Colon (tissue), 2 donors: ENCODE data around the gene DCDC2C.
"Not testable (repeated sequence)": the region's sequence is repeated elsewhere in the genome, so short reads cannot be mapped to it uniquely, and the experiment has no call there.

ENCODE experiments used
- FAIRE-seq: peaks from 2 replicates; lab custom pipeline; 2012; peaks lifted over from hg19 to GRCh38; lab: Jason Lieb, UNC
- donor health status: control.
- donor health status: control.

The DCDC2C gene, protein sequence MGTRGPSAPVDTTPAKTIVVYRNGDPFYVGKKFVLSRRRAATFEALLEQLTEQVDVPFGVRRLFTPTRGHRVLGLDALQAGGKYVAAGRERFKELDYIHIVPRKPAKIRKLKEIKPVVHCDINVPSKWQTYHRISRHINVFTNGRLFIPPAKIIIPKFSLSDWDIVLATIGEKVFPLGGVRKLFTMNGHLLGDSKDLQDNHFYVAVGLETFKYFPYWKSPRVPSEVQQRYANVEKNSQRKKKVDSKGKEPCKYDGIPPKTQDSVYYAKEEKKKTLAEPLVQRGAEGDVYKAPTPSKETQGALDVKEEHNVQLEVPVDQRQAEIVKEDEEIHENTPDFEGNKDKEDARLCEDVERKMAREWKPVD

DNA sequence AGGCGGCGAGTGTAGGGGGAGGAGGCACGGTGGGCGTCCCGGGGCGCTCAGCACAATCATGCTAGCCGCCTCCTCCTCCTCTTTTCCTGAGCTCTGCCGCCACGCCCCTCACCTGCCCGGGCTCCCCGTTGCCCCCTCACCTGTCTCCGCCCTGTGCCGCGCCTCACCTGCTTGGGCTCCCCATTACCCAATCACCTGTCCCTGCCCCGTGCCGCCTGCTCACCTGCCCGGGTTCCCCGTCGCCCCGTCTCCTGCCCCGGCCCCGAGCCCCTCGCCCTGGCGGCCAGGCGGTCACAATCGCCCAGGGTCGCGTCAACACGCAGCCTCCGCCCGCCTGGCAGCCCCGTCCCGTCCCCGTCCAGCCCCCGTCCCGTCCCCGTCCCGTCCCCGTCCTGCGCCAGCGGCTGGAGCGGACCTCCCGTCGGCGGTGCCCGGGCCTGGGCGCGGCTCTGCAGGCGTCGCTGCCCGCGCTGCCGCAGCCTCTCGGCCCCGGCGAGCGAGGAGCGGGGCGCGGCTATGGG lies at the start of gene DCDC2C:
TSS of gene DCDC2C (plus strand) at position 340 of the 521 bp plus-strand sequence. CDS start at position 517, 177 bp downstream.
- FAIRE-seq = no peak

DNA sequence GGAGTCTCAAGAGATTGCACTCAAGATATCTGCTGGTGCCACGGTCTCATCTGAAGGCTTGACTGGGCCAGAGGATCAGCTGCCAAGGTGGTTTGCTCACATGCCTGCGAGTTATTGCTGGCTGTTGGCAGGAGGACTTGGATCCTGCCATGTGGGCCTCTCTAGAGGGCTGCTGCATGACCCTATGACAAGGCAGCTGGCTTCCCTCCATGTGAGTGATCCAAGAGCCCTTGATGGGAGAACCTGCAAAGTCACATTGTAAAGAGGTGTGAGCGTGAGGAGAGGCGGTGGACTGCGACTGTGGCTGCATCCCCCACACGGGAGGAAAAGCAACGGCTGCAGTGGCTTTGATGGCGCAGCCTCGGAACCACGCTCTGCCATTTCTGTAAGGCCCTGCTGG lies 49.4 kb upstream of the DCDC2C start:
- FAIRE-seq = no peak

DNA sequence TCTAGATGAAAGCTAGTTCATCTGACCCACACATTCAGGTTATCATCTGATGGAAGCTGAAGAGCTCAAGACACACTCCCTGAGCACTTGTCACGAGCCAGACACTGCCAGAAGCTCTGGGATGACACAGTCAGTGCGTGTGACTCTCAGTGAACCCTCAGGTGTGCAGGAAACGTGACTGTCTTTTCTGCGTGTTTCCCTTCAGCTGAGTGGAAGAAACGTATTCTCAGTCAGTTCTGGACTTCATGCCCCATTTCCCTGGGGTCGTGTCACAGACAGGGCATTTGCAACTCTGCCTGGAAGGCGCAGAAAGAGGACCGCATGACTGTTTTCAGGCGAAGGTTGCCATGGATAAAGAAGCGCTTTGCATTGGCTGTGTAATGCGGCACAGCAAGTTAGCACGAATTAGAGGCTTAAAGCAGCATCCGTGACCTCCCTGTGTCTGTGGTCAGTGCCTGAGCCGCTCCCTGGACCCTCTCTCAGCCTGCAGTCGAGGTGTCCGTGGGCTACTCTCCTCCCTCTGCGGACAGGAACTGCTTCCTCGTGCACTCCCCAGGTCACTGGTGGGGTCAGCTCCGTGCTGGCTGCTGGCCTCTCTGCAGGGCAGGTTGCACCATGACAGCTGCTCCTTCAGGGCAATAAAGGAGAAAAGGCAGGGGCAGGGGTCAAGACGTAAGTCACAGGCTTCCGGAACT lies 48.7 kb upstream of the DCDC2C start:
- FAIRE-seq = no peak

DNA sequence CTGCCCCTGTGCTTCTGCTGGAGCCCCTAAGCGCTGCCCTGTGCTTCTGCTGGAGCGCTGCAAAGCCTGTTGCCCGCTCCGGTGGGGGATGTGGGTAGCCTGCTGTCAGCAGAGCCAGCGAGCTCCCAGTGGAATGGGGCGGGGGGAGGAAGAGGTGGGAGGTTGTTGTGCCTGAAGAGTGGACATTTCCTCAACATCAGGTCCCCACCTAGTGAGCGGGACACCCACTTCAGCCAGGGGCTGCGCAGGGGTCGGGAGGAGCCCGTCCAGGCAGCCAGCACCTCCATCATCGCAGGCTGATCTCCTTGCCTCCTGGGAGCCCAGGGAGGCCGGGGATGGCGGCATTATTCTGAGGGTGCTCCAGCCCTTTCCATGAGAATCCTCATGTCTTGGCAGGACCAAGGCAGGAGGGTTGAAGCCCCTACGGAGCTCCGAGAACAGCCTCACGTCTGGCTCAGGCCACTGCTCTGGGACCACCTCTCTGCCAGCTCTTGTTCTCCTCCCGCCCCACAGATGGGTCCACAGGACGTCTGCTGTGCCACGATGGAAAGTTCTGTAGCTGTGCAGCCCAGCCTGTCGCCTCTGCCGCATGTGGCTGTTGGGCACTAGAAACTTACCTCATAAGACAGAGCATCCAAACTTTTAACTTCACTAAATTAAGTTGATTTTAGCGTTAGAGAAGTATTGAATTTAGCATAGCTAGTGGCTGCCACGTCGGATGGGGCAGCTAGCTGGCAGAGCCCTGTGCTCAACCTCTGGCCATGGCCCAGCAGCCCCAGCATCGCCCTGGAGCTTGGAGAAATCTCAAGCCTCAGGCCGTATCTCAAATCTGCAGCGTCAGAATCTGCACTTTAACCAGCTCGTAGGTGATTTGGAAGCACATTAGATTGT lies 47.3 kb upstream of the DCDC2C start:
- FAIRE-seq = no peak

DNA sequence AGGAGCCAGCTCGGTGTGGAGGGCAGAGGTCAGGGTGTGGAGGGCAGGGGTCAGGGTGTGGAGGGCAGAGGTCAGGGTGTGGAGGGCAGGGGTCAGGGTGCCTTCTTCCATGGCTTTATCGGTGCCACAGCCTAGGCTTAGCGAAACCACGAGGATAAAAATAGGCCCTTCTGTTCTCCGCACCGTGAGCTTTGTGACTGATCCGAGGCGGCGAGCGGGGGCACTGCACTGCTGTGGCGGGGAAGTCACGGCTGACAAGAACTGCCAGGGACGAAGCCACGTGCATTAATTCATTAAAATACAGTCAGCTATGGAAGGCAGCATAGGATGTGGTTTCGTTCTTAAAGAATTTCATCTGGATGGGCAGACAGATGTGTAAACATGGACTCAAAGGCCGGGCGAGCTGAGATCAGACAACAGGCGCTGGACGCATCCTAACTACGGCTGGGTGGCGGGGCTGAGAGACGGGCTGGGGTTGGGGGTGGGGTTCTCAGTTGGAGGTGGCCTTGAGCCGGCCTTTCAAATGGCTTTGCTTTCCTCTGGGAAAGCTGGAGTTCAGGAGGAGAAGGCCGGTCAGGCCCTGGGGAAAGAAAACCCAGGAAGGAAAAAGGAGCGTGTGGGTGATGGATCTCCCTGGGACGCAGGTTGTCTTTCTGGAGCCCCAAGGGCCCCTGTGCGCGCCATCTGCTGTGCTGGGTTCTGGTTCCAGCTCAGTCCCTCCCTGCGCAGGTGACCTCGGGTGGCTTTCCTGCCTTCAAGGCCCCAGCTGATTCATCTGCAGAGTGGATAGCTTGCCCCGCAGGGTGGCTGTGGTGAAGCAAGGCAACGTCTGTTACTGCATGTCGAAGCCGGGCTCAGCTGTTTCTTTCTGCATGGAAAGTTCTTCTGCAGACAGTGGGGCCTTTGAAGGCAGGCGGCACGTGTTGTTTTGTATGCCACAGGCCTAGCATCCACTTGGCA lies 46.3 kb upstream of the DCDC2C start:
- FAIRE-seq = no peak

DNA sequence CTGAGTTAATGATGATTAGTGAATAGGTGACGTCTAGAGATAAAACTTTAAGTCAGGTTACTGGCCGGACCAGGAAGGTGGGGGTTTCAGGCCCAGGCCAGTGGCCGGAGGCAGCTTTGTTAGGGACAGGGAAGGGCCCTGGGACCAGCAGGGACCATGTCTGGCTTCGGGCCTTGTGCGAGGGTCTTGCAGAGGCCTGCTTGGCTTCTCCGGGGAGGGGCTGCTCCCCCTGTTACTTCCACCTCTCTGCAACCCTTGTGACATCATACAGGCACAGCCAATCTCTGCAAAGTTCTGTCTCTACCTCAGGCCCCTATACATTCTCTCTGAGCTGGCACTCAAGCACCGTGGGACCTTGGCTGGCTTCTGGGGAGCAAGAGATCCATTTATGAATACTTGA lies 45.5 kb upstream of the DCDC2C start, which contains the start of gene ALLC:
TSS of gene ALLC (plus strand) at position 320 of the 400 bp plus-strand sequence. CDS start 12,958 bp downstream, outside the sequence.
- FAIRE-seq = no peak

DNA sequence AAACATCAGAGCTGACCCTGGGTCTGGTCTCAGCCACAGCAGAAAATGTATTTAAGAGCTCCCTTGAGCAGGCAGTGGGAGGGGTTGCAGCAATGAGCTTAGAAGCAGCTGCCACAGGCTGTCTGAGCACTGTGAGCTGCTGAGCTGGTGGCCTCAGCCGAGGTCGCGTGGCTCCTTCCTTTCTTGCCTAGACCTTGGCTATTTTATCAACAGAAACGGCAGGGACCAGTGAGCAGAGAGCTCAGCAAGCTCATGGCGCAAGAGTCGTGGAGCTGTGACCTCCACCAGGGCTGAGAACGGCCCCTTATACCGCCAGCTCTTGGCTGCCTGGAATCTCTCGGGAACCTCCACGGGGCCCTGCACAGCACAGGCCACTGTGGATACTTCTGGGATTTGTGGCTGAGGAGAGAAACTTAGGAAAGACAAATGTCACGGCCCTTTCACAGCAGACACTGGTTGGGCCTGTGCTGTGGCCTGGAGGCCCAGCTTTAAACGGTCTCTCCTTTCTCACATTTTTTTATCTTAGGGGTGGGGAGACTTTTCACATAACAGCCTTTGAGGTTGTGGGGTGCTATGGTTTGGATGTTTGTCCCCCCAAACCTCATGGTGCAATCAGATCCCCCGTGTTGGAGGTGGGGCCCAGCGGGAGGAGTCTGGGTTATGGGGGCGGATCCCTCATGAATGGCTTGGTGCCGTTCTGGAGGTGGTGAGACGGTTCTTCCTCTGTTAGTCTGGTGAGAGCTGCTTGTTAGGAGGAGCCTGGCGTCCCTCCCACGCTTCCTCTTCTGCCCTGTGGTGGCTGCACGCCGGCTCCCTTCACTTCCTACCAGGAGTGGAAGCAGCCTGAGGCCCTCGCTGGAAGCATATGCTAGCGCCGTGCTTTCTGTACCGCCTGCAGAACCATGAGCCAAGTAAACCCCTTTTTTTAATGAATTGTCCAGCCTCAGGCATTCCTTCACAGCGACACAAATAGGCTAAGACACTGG lies 43.6 kb upstream of the DCDC2C start:
- FAIRE-seq = no peak

DNA sequence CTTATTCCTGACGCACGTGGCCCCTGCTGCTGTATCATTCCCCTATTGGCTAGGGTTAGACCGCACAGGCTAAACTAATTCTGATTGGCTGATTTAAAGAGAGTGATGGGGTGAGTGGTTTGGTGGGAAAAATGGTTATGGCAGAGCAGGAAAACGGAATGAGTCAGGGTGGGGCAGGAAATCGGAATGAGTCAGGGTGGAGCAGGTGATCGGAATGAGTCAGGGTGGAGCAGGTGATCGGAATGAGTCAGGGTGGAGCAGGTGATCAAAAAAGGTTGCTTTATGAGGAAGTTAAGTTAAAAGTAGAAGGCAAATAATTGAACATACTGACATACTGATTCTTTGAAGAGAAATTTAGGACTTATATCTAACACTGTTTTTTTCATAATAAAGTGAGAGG lies 42.7 kb upstream of the DCDC2C start:
- FAIRE-seq = not testable (repeated sequence)

DNA sequence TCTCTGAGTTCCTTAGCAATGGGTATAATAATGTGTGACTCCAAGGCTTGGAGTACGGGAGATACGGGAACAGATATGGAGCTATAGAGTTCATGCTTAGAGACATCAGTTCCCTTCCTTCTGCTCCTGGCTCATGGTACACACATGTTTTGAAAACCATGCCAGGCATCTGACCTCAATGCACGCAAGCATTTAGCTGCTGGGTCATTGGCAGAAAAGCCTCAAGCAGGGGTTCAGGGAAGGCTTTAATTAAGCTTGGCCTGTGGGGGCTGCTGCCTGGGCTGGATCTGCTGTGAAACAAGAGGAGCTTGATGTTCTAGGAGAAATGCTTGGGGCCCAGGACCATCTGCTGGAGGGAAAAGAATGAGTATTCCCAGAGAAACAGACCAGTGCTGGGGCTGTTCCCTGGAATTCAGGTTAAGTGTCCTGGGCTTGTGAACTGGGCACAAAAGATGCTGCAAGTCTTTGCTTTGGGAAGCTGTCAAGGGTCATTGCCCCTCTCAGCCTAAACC lies 42.2 kb upstream of the DCDC2C start:
- no peak for FAIRE-seq

DNA sequence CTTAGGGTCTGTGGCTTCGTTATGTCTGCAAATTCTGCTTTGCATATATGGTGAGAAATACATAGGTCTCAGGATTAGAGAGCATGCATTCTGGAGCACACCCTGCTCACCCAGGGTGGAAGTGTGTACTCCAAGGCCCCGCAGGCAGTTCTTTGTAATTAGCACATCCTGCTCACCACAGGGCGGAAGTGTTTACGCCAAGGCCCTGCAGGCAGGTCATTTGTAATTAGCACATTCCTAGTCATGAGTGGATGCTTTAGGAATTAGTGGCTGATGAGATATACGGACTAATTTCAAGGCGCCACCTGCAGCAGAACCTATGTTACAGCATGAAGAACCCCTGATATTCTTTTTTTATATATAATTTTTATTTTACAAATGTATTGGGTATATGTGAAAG lies 41.1 kb upstream of the DCDC2C start:
- FAIRE-seq = no peak

DNA sequence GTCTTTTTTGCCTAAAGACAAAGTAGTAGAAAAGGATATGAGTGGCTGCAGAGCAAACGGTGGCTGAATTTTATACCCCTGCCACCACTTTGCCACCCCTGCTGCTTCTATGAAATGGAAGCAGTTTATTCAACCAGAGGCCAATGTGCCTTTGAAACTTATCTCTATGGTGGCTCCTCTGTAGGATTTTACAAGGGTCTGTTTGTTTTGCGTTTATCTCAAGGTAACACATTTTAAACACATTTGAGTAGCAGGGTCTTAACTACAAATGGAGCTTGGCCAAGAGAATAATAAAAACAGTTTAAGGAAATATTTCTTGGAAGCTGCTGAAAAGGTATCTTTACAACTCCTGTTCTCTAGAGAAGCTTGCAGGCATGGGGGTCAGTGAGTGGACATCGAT lies 39.3 kb upstream of the DCDC2C start:
- no peak for FAIRE-seq

DNA sequence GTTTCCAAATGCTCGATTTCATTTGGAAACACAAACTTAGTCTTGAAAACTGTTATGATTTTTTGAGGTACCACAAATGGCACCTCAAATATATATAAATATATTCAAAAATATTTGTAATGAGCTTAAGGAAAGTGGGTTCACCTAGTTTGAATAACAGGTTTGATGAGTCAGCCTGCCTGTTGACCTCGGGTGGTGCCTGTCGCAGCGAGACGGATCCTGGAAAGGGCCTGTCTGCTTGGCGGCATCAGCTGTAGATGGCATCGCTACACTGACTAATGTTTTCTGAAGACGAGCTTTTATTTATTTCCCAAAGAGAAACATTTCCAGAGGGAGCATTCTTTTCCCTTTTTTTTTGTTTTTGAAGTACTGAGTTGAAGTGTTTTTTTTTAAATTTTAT lies 38.5 kb upstream of the DCDC2C start:
- no peak for FAIRE-seq

DNA sequence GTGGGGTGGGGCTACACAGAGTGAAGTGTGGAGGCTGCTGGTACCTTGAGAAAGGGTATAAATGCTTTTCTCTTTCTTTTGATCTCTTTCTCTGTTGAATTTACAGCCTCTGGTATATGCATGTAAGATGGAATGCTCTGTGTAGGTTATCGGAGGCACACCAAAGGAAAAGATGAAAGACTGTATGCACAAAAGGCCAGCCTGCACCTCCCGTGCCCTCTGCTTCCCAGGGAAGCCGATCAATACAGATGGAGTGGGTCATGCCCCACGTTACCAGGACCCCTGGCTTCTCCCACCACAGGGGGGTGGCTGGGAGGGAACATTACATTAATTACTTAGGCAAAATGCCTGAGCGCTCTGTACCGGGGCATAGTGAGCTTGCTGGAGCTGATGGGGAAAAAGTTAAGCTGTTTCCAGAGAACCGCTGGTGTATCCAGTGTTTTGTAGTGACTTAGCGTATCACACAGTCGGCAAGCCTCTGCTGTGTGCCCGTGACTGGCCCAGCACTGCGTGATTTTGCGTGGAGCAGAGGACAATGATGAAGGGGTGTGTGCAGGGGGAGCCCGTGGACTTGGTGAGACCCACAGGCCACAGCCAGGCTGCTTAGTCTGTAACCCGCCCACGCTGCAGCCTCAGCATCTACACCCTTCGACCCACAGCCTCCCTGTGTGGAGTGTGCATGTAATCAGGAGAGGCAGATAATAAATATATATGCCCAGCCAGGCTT lies 37.3 kb upstream of the DCDC2C start:
- FAIRE-seq = no peak

DNA sequence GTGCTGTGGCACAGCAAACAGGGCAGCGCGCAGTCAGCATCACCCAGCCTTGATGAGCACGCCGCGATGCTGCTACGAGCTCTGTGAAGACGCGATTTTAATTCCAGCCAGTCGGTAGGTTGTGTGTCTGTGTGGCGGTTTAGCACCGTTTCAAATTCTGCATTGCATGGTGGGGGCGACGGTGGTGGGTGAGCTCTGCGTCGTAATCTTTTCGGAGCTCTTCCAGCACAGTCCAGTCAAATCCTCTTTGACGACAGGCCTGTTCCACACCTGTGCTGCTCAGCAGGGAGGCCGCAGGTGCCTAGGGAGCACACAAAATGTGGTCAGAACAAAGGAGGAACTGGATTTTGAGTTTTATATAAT lies 36.8 kb upstream of the DCDC2C start:
- no peak for FAIRE-seq

DNA sequence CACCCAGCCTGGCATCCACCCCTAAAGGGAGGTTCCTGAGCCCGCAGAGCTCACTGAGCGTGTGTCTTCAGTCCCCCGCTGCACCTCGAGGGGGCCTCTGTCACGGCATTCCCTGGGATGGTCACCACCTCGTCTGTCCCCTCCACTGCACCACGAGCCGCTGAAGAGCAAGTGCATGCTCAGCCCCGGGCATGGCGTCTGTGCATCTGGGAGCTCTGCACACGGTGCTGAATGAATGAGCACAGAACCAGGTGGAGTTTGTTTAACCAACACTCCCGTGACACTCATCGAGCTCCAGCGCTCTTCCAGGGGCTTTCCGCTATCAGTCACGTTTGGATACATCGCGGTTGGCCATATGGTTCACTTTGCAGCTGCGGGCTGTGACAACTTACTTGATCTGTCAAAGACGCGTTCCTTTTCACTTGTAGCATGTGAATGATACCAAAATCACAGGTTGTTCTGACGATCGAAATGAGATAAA lies 36.2 kb upstream of the DCDC2C start:
- FAIRE-seq = no peak

DNA sequence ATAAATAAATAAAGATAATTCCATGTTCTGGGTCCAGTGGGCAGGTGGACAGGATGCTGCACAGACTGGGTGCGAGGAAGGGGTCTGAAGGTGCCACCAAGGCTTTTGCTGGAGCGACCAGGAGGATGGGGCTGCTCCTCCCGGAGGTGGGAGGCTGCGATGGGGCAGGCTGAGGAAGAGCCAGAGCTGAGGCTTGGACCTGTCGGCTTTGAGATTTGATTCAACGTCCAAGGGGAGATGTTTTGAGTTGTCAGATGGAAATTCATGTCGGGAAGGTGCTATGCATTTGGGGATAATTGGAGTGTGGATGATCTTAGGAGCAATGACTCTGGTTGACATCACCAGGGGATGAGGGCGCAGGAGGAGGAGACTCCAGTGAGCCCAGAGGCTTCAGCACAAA lies 33.7 kb upstream of the DCDC2C start:
- FAIRE-seq = no peak

DNA sequence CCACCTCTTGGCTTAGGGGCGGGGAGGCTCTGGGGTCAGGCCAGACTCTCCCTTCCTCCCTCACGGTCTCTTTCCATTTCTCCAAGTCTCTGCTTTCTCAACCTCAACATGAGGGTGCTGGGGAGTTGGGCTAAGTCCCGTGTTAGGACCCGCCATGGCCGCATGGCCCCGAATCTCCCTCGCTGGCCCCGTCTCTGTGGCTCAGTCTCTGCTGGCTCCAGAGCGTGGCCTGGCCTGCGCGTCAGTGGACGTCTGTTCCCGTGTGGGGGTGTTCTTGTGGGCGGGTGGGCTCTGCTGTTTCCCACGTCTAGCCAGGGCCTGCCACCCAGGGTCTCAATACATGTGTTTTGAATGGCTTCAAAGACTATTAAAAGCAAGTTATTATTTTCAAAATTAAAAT lies 33.0 kb upstream of the DCDC2C start:
- FAIRE-seq = no peak

DNA sequence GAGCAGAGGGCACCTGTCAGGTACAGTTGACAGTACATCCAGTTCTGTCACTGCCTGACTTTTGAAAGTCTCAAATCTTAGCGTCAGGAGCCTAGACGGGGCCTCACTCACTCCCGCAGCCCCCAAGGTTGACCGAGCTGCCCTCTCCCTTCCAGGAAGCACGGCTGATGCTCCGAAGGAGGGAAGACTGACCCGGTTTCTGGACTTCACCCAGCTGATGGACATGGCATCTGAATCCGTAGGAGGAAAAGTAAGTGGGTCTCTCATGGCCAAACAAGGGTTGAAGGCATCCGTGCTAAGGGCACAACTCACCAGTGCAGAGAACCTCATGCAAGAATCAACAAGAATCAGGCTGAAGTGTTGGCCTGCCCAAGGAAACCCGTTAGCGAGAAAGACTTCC lies 32.4 kb upstream of the DCDC2C start:
- FAIRE-seq = no peak
